DOHH2 (cell line): ENCODE results near the gene HLA-DQB2.
"Not testable (repeated sequence)": the region's sequence is repeated elsewhere in the genome, so short reads cannot be mapped to it uniquely, and the experiment has no call there.

Source experiments
- CTCF ChIP-seq: fragments of 200-600 bp; sonication (generic); IDR thresholded peaks from one replicate; pipeline ENCODE4 v1.5.1; 2014; ENCODE audit warnings: antibody characterized with exemption, mild to moderate bottlenecking, low read depth, low read length; ENCODE audit not compliant: poor library complexity, severe bottlenecking
- EZH2phosphoT487 ChIP-seq: fragments of 200-600 bp; sonication (generic); IDR thresholded peaks from 2 replicates; pipeline ENCODE4 v1.6.1; 2017; ENCODE audit warnings: borderline replicate concordance, mild to moderate bottlenecking, antibody characterized with exemption, low read length, moderate library complexity, mixed read lengths

DNA sequence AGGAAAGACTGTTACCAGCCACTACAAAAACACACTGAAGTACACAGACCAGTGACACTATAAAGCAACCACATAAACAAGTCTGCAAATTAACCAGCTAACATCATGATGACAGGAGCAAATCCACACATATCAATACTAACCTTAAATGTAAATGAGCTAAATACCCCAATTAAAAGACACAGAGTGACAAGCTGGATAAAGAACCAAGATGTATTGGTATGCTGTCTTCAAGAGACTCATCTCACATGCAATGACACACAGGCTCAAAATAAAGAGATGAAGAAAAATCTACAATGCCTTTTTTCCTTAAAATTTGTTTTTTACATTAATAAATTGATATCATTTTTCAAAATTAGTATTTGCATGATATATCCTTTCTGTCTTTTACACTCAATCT, 19.6 kb upstream of the HLA-DQB2 start:
- TF ChIP-seq CTCF, EZH2phosphoT487: not testable (repeated sequence)
